HK-2 (cell line): ENCODE results near the gene KRT76.
"Not testable (repeated sequence)": the region's sequence is repeated elsewhere in the genome, so short reads cannot be mapped to it uniquely, and the experiment has no call there.

ENCODE experiments used
- DNase-seq: peaks from one replicate; pipeline ENCODE4 v3.0.0-alpha.2; 2018; ENCODE audit not compliant: unreplicated experiment

Gene KRT76

GRCh38 chr12:52781399-52782082 is 4.4 kb upstream of the KRT76 start:
- DNase-seq: no peak

DNA sequence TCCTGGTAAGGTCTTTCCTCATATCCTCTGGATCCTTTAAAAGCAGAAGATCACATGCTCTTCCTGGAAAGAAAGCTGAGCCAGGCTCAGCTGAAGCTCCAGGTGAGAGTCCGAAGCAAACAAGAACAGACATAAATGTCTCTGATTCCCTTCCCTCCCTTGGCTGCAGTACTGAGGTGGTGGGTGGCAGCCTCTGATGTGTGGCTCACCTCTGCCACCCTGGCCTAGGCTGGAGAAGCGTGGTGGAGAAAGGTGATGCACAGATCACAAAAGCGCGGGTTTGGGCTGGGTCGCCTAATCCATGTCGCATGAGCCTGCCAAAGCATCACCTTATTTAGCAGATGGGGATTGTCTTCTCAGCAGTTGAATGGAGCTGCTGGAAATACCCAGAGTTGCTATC is 2.8 kb upstream of the KRT76 start:
- no peak for DNase-seq

GRCh38 chr12:52778833-52779232 is 1.7 kb upstream of the KRT76 start:
- DNase-seq: no peak

- no peak for DNase-seq
These were observed 421 bp upstream of the KRT76 start for GRCh38 chr12:52777566-52777965.

DNA sequence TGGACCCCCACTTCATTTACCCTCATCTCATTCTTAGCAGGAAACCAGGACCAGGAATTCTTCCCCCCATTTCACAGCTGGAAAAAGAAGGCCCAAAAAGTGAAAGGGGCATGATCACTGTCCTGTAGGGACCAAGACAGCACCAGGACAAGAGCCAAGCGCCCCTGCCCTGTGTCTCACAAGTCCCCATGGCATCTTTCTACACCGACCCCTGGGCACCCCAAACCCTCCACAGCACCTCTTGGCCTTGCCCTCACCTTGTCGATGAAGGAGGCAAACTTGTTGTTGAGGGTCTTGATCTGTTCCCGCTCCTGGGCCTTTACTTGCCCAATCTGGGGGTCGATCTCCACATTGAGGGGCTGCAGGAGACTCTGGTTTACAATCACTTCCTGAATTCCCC is 710 bp downstream of the KRT76 start:
- DNase-seq: no peak

DNA sequence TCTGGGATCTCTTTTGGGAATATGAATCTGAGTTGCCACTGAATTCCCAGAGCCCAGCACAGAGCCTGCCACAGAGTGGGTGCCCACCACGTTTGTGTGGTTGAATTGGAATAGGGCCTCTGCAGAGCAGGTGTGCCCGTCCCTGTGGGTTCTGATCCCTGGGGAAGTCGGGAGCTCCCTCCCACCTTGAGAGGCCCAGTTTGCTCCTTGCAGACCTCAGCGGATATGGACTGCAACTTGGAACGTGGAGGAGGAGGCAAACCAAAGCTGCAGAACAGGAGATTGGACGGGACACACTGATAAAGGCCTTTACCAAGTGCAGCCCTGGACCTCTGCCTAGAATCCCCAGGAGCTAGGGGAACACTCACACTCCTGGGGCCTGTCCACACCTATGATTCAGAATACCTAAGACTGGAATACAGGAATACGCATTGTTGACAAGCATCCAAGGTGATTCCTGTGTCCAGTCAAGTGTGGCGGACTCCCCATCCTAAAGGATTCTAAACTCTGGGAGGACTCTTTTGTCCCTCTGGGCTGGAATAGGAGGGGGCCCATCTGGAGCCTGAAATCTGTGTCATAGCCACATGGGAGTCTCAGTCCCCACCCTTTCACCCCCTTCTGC is 2.4 kb downstream of the KRT76 start:
- DNase-seq: no peak

GRCh38 chr12:52772772-52773171 is 4.4 kb downstream of the KRT76 start:
- no peak for DNase-seq

DNA sequence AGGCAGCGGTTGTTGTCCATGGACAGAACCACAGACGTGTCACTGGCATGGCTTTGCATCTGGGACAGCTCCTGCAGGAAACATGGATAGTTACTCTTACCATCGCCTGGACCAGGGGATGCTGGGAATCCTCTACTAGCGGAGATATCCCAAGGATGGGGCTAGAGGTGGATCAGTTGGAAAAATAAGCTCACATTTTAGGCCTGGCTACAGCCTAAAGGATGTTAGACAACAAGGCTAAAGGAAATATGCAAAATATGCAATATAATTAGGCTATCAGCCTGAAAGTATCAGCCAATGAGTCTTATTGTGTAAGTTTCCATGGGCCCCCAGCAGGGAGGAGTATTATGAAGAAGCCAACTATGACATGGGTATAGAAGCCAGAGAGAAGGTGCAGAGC is 5.0 kb downstream of the KRT76 start:
- no peak for DNase-seq

DNA sequence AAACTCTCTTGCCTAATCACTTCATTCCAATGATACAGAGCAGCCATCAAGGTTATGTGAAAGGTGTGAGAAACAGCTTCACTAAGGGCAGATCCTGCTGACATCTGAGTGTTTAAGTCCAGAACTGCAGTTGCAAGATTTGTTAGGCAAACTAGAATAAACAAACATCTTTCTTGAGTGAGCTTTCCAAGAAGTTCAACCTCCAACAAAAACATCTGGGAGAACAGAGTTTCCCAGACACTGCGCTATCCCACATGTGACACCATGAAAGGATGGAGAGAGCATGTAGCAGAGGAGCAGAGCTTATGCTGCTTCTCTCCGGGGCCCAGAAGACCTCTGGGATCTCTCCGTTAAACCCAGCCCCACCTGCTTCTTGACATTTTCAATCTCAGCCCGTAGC is 5.6 kb downstream of the KRT76 start:
- no peak for DNase-seq

DNA sequence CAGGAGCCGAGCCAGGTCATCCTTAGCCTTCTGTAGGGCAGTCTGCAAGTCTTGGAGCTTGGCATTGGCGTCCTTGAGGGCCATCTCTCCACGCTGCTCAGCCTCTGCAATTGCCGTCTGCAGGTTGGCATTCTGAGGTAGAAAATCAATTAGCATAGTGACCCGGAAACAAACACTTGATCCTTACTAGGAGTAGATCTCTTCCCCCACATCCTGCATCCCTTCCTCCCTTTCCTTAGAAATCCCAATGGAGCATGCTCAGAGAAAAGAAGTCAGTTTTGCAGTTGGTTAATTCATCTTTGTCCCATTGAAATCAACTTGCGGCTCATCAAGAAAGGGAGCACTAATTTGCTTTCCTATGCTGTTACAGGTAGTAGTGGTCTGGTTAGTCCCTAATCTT is 6.1 kb downstream of the KRT76 start:
- no peak for DNase-seq

GRCh38 chr12:52769946-52770345 is 7.2 kb downstream of the KRT76 start:
- no peak for DNase-seq

DNA sequence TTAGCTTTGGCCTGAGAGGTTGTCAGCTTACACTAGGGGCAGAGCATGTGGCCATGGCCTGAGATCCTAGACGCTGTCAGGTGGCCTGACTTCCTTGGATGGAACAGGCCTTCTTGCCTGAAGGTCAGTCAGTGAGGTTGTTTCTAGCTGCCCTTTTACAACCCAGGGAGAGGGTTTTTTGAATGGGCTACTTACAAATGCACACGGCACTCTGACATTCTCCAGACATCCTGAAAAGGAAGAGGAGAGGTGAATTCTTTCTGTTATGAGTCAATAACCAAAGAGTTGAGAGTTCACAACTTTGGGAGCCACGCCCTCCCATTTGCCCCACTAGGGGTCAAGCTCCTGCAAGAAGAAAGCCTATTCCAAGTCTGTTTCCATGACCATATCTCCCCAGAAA is 7.8 kb downstream of the KRT76 start:
- no peak for DNase-seq

DNA sequence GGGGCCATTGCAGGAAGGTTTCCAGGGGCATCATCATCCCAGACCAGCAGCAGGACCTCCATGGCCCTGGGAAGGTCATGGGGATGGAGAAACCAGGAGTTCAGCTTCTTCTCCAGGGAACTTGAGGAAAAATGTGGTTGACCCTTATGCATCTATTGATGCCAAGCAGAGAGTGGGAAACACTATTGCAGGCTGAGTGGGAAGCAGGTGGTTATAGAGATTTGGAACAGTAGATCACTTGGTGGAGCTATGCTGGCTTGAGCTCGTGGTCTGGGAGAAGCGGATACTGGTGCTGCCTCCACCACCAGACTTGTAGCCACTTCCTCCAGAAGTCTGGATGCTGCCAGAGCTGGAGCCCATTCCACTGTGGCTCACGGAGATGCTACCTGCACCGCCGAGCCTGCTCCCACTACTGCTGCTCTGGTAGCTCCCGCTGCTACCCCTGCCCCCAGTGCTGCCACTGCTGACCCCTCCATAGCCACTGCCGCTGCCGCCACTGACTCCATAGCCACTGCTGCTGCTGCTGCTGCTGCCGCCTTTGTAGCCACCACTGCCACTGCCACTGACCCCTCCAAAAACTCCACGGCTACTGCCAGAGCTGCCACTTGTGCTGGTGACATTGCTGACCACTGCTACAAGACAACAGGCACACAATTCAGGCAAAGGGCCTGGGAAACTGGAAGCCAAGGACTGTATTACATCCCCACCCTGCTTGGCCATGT is 8.5 kb downstream of the KRT76 start:
- no peak for DNase-seq

DNA sequence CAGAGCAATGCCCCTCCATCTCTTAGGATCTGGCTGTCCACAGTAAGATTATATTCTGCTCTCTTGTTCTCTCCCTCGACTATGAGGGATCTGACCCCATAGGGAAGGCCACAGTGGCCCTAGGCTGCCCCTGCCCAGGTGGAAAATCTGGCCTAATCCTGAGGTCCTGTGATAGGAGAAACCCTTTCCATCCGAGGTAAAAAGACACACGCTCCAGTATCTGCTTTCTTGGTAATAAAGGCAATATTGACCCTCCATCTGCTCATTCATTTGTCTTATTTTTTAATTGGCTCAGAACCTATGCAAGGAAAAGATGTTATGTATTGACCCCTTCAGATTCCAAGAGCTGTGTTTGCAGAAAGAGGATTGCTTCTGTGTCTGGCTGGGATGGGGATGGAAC is 9.7 kb downstream of the KRT76 start:
- DNase-seq: no peak

- DNase-seq: no peak
These were observed 10.1 kb downstream of the KRT76 start for GRCh38 chr12:52767020-52767379.

DNA sequence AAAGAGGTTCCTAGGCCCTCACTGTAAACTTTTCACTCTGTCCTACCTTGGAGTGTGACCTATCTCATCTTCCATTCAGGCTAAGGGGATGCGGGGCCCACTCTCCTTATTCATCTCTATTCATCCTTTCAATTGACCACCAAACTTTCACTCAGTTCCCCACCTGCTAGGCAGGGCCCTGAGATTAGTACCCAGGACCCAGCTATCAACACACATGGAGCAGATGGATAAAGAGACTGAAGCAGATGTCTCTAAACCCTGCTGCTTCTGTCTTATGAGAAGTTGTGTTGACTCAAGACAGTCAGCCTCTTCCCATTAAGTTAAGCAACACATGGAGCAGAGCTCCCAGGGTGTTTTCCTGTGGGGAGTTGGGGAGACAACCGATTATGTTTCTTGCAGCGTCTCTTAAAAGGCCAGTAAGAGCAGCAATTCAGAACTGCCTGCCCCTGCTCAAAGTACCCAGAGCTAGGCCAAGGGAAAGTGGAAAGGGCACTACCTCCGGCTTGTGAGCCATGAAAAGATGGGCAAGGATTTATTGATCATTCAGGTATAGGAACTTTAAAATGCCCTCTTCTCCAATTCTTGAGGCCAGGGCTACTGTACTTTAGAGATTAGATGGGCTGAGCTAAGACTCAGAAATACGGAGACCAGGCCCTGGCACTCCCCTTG is 10.7 kb downstream of the KRT76 start:
- DNase-seq: no peak

- DNase-seq: no peak
These were observed 11.4 kb downstream of the KRT76 start for GRCh38 chr12:52765702-52766101.

DNA sequence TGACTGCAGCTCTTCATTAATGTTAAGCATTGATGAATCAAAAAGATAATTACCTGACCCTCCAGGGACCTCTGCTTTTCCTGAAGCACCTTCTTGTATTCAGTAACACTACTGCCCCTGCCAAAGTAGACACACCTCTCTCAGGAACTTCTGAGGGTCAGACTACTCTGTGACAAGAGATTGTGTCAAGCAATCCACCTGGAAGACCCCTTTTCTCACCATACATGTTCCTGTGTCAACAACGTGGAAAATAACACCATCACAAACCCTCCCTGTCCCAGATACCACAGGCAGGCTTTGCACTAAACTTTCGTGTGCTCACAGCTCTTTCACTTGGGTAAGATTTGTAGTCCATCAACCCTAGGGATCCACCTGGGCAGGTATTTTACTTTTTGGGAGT is 13.2 kb downstream of the KRT76 start:
- DNase-seq: no peak

DNA sequence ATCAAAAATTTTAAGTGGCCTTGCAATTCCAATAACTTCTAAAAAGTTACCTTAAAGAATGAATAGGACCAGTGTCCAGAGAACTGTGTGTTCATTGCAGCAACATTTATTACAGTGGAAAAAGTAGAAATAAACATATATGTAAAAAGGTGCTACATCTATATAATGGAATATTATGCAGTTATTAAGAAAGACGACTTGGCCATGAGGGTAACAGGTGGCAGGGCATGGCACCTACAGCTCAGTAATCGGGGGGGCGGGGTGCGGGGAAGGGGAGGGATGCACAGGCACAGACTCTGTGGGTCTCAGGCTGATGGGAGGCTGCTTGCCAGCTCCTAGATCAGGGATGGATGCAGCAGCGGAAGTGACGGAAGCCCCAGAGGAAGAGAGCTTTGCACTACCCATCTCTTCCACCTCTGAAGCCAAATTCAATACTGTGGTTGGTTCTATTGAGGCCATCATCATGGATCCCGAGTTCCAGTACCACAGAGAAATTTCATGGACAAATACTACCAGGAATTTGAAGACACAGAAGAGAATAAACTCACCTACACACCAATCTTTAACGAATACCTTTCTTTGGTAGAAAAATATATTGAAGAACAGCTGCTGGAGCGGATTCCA is 14.0 kb downstream of the KRT76 start:
- DNase-seq: no peak

GRCh38 chr12:52761802-52762201 is 15.3 kb downstream of the KRT76 start:
- DNase-seq: no peak

GRCh38 chr12:52761218-52761617 is 15.9 kb downstream of the KRT76 start:
- not testable (repeated sequence) for DNase-seq

- no peak for DNase-seq
These were observed 16.5 kb downstream of the KRT76 start for GRCh38 chr12:52760623-52761022.
